NT2/D1 (cell line): ENCODE data around the gene DNAI2.

Experiments used
- DNase-seq: peaks from one replicate; pipeline ENCODE4 v3.0.0-alpha.2; 2011; ENCODE audit warnings: low read depth, low spot score
- H3K27me3 ChIP-seq: 2 replicates; pipeline ENCODE4 v1.6.0; 2011; ENCODE audit warnings: mild to moderate bottlenecking; ENCODE audit not compliant: insufficient read length, insufficient read depth
- H3K36me3 ChIP-seq: 2 replicates; pipeline ENCODE4 v1.6.1; 2011; ENCODE audit warnings: mild to moderate bottlenecking, low read length, mixed read lengths; ENCODE audit not compliant: insufficient read depth, insufficient read length
- H3K4me1 ChIP-seq: 2 replicates; pipeline ENCODE4 v1.5.1; 2011; ENCODE audit not compliant: insufficient read depth, insufficient read length
- H3K4me3 ChIP-seq: 2 replicates; pipeline ENCODE4 v1.5.1; 2011; ENCODE audit warnings: low read depth; ENCODE audit not compliant: insufficient read length
- H3K9ac ChIP-seq: 2 replicates; pipeline ENCODE4 v1.6.0; 2011; ENCODE audit warnings: low read depth; ENCODE audit not compliant: insufficient read length
- H3K9me3 ChIP-seq: 2 replicates; pipeline ENCODE4 v1.5.1; 2011; ENCODE audit warnings: mild to moderate bottlenecking, low read length; ENCODE audit not compliant: insufficient read depth
- SUZ12 ChIP-seq: IDR thresholded peaks from 2 replicates; pipeline ENCODE4 v1.6.1; 2011; ENCODE audit not compliant: insufficient read length, insufficient read depth; ENCODE audit errors: extremely low read depth
- YY1 ChIP-seq: IDR thresholded peaks from 2 replicates; pipeline ENCODE4 v1.6.1; 2011; ENCODE audit not compliant: insufficient read length, insufficient read depth
- ZNF274 ChIP-seq: IDR thresholded peaks from 2 replicates; pipeline ENCODE4 v1.6.1; 2011; ENCODE audit warnings: mild to moderate bottlenecking, low read depth, low read length

Gene DNAI2

DNA sequence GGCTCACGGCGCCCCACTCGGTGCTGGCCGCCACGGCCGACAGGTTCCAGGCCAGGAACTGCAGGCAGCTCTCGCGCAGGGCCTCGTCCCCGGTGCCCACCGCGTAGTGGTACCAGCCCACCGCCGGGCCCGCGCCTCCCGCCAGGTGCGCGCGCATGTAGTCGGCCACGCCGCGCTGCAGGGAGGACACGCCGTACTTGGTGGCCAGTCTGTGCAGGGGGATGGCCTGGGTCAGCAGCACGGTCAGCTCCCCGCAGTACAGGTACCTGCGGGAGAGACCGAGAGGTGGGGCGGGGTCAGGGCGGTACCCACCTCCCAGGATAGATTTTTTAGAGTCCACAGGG, 83.4 kb downstream of the DNAI2 start:
- DNase-seq = no peak
- peaks cover 64% of the 10 kb centered on the region for H3K27me3 ChIP-seq
- H3K4me1 ChIP-seq = peaks cover 28% of the 10 kb centered on the region
- H3K9ac ChIP-seq = peak overlapping the region; percentile 57
- H3K4me3 ChIP-seq = no peak overlapping the region
- TF ChIP-seq SUZ12 = no peak
- no peak for TF ChIP-seq ZNF274
- no peak for TF ChIP-seq YY1
- no peaks in the 10 kb centered on the region for H3K36me3 ChIP-seq
- H3K9me3 ChIP-seq = peaks cover 4% of the 10 kb centered on the region; the same call in 1 of the 2 replicates

DNA sequence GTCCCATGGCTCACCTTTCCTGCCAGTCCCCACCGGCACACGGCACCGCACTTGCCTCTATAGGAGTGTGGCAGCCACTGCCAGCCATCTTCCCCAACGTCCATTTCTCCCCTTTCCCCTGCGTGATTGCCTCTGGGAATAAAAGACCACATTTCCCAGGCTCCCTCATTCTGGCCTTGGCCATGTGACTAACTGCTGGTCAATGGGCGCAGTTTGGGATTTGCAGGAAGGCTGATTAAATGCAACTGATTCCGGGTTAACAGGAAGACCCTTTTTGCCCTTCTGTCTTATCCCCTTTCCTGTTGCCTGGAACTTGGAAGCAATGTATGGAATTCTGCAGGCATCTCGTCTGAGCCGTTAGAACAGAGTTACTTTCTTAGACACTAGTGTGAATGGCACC, 84.7 kb downstream of the DNAI2 start:
- DNase-seq = no peak
- peaks cover 37% of the 10 kb centered on the region for H3K4me1 ChIP-seq
- no peak overlapping the region for H3K9ac ChIP-seq
- no peak for TF ChIP-seq SUZ12
- no peak for TF ChIP-seq YY1
- no peak for TF ChIP-seq ZNF274
- H3K27me3 ChIP-seq = peaks cover 51% of the 10 kb centered on the region
- no peak overlapping the region for H3K4me3 ChIP-seq
- no peaks in the 10 kb centered on the region for H3K36me3 ChIP-seq
- peaks cover 4% of the 10 kb centered on the region; the same call in 1 of the 2 replicates for H3K9me3 ChIP-seq

GRCh38 chr17:74359916-74360315, 85.9 kb downstream of the DNAI2 start:
- TF ChIP-seq ZNF274 = no peak
- TF ChIP-seq YY1 = no peak
- TF ChIP-seq SUZ12 = no peak
- Histone ChIP-seq H3K9me3 (peaks cover 4% of the 10 kb centered on the region; the same call in 1 of the 2 replicates), H3K9ac (no peak overlapping the region), H3K36me3 (no peaks in the 10 kb centered on the region), H3K27me3 (peaks cover 39% of the 10 kb centered on the region), H3K4me3 (no peak overlapping the region), H3K4me1 (peaks cover 37% of the 10 kb centered on the region)
- DNase-seq = no peak

DNA sequence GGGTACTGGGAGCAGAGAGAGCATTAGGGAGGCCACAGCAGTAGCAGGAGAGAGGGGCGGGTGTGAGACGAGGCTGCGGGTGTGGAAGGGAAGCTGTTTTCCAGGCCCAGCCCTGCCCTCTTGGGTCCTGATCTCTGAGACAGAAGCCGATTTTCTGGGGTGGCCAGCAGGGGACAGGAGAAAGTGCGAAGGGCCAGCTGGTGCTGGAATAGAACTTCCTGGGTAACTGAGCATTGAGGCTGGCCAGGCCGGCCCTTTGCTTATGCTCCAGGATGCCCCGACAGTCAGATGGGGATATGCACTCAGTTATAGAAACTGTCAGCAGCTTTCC, 86.8 kb downstream of the DNAI2 start:
- Histone ChIP-seq H3K27me3 (peaks cover 29% of the 10 kb centered on the region), H3K36me3 (no peaks in the 10 kb centered on the region), H3K4me3 (peak overlapping the region; percentile 27), H3K9me3 (peaks cover 4% of the 10 kb centered on the region; the same call in 1 of the 2 replicates), H3K4me1 (peaks cover 37% of the 10 kb centered on the region), H3K9ac (peak overlapping the region; percentile 57)
- TF ChIP-seq ZNF274 (no peak), YY1 (no peak), SUZ12 (no peak)
- DNase-seq = no peak

DNA sequence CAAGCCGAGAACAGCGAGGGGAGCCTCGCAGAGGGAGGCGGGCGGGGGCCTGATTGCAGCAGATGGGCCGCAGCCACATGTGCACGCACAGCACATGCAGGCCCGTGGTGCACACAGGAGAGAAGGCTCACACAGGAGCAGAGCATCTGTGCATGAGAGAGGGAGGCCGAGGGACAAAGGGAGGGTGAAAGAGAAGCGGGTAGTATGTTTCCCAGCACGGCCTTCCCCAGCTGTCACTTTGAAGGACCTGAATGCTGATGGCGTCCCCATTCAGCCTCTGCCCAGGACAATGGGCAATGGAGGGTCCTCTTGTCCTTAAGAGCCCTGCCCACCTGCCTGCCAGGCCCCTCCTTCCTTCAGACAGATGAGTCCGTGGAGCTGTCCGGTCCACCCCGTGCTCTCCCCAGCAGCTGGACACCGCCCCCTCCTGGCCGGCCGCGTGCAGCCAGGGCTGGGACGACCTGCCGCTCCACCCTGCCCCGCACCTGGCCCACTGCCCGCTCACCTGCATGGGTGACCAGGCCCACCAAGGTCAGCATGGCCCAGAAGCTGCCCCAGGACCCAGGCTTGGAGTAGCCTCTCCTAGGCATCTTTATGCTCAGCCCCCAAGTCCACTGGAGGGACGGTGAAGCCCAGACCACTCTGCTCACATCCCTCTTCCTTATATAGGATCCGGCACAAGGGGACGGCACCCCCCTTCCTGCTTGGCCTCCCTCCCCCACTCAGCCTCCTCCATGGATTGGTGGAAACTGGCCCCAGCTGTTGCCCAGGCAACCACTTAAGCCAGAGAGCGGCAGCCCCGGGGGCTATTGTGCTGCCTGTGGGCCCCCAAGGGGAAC, 87.4 kb downstream of the DNAI2 start, which contains the start of gene BTBD17:
TSS of gene BTBD17 (minus strand) at position 639 of the 839 bp plus-strand sequence. CDS start at position 590, 49 bp downstream.
- DNase-seq = no peak
- no peak for TF ChIP-seq SUZ12
- TF ChIP-seq YY1 = no peak
- no peak for TF ChIP-seq ZNF274
- H3K4me3 ChIP-seq = peak within 1 kb of the TSS; percentile 27
- peaks cover 24% of the 10 kb centered on the region for H3K27me3 ChIP-seq
- no peaks in the 10 kb centered on the region for H3K36me3 ChIP-seq
- peak within 1 kb of the TSS; percentile 63 for H3K9ac ChIP-seq
- peaks cover 35% of the 10 kb centered on the region for H3K4me1 ChIP-seq
- H3K9me3 ChIP-seq = peaks cover 4% of the 10 kb centered on the region; the same call in 1 of the 2 replicates

GRCh38 chr17:74362069-74362405, 88.0 kb downstream of the DNAI2 start:
- TF ChIP-seq YY1 (no peak), SUZ12 (no peak), ZNF274 (no peak)
- H3K36me3 ChIP-seq = no peaks in the 10 kb centered on the region
- H3K4me3 ChIP-seq = peak overlapping the region; percentile 5
- H3K9ac ChIP-seq = no peak overlapping the region
- peaks cover 18% of the 10 kb centered on the region for H3K27me3 ChIP-seq
- DNase-seq = no peak
- H3K9me3 ChIP-seq = peaks cover 4% of the 10 kb centered on the region; the same call in 1 of the 2 replicates
- peaks cover 33% of the 10 kb centered on the region for H3K4me1 ChIP-seq

DNA sequence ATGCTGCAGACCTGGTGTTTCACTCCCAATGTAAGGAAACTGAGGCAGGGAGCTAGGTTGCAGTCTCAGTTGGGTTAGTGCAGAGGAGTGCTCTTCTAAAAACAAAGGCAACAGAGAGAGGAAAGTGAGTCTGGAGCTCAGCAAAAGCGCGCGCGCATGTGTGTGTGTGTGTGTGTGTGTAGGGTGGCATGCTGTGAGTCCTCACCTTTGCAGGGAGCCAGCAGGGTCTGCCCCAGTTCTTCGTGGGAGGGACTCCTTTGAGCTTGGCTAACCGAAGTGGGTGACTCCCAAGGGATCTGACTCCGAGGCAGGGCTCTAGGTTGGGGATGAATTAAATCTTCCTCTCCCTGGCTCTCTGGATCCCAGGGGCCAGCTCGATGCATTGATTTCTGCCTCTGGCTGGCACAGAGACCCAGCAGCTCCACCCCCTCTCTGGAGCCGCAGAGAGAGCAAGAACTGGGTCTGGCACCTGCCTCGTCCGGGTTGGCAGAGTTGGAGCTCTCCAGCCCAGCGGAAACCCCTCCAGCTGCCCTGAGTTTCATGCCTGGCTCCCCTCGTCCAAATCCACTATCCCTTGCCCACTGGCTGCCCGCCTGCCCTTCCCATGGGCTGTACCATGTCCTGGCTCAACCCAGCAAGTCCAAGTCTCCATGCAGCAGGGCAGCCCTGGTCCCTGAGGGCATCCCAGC, 88.9 kb downstream of the DNAI2 start:
- TF ChIP-seq YY1 = no peak
- TF ChIP-seq SUZ12 = no peak
- TF ChIP-seq ZNF274 = no peak
- peaks cover 28% of the 10 kb centered on the region for H3K4me1 ChIP-seq
- H3K36me3 ChIP-seq = no peaks in the 10 kb centered on the region
- H3K9me3 ChIP-seq = peaks cover 4% of the 10 kb centered on the region; the same call in 1 of the 2 replicates
- DNase-seq = no peak
- peak overlapping the region; percentile 46 for H3K9ac ChIP-seq
- peaks cover 8% of the 10 kb centered on the region for H3K27me3 ChIP-seq
- no peak overlapping the region for H3K4me3 ChIP-seq
